ENCODE results near the gene DNM3. TPM values are rescaled to one million over a fixed set of nuclear protein-coding genes. Genes with fewer than 3 reads are reported as not detected.

DNM3 gene
- total RNA-seq, 1 donor from 2014 or later: 2.1 TPM

- H3K27me3 Mint-ChIP-seq: peaks cover 4% of the 10 kb centered on the region
- DNase-seq (no peak), ATAC-seq (ENCODE audit: low read depth) (no peak)
- H3K4me1 Mint-ChIP-seq: no peaks in the 10 kb centered on the region
- H3K36me3 Mint-ChIP-seq (ENCODE audit: low read depth): no peaks in the 10 kb centered on the region
- TF ChIP-seq, protein P1, sequence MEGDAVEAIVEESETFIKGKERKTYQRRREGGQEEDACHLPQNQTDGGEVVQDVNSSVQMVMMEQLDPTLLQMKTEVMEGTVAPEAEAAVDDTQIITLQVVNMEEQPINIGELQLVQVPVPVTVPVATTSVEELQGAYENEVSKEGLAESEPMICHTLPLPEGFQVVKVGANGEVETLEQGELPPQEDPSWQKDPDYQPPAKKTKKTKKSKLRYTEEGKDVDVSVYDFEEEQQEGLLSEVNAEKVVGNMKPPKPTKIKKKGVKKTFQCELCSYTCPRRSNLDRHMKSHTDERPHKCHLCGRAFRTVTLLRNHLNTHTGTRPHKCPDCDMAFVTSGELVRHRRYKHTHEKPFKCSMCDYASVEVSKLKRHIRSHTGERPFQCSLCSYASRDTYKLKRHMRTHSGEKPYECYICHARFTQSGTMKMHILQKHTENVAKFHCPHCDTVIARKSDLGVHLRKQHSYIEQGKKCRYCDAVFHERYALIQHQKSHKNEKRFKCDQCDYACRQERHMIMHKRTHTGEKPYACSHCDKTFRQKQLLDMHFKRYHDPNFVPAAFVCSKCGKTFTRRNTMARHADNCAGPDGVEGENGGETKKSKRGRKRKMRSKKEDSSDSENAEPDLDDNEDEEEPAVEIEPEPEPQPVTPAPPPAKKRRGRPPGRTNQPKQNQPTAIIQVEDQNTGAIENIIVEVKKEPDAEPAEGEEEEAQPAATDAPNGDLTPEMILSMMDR (IDR thresholded peaks at IDR 0.05): no peak
- H3K27ac Mint-ChIP-seq: no peak overlapping the region
- no peaks in the 10 kb centered on the region for H3K9me3 Mint-ChIP-seq
- H3K4me3 Mint-ChIP-seq: no peak overlapping the region
- ChIA-PET POLR2A (no interaction called here), CTCF (interaction anchor here (0.9 kb wide), 1 partner anchor 13 kb away, joined by 3 read pairs; no protein-coding TSS in a partner anchor)
- intact Hi-C loops (cut with micrococcal nuclease): no loop called here
These were observed 616.3 kb downstream of the DNM3 start for GRCh38 chr1:172457479-172458130.

GRCh38 chr1:172460177-172460576 is 618.9 kb downstream of the DNM3 start:
- TF ChIP-seq, protein P1 (IDR thresholded peaks at IDR 0.05): no peak
- Mint-ChIP-seq H3K4me1 (no peaks in the 10 kb centered on the region), H3K36me3 (ENCODE audit: low read depth) (no peaks in the 10 kb centered on the region), H3K9me3 (no peaks in the 10 kb centered on the region), H3K27me3 (peaks cover 5% of the 10 kb centered on the region), H3K27ac (no peak overlapping the region), H3K4me3 (no peak overlapping the region)
- ATAC-seq (ENCODE audit: low read depth) (no peak), DNase-seq (no peak)
- ChIA-PET POLR2A (no interaction called here), CTCF (no interaction called here)
- intact Hi-C loops (cut with micrococcal nuclease): no loop called here

- Mint-ChIP-seq H3K36me3 (ENCODE audit: low read depth) (no peaks in the 10 kb centered on the region), H3K27me3 (peaks cover 10% of the 10 kb centered on the region), H3K4me3 (no peak overlapping the region), H3K4me1 (no peaks in the 10 kb centered on the region), H3K27ac (no peak overlapping the region), H3K9me3 (no peaks in the 10 kb centered on the region)
- POLR2A ChIA-PET: no interaction called here
- CTCF ChIA-PET: no interaction called here
- no peak for ATAC-seq (ENCODE audit: low read depth)
- DNase-seq: no peak
- TF ChIP-seq, protein P1 (IDR thresholded peaks at IDR 0.05): no peak
- intact Hi-C loops (cut with micrococcal nuclease): no loop called here
These were observed 619.6 kb downstream of the DNM3 start for GRCh38 chr1:172460887-172461315.

Other genes starting within 250 kb of the DNM3 start
- gene MYOCOS, start 219.3 kb upstream of the DNM3 start, total RNA-seq: 0.27 and 0.29 TPM in 2 replicates
- not detected in 2 replicates for gene MYOC, start 188.8 kb upstream of the DNM3 start, total RNA-seq
- 9.0 and 10.5 TPM in 2 replicates for gene VAMP4, start 99.4 kb upstream of the DNM3 start, total RNA-seq
- gene METTL13, start 59.8 kb upstream of the DNM3 start, total RNA-seq: 33.6 and 35.7 TPM in 2 replicates